Esophagus squamous epithelium (tissue), 4 donors: Measurements from ENCODE around the gene RCCD1.

Source experiments
- CTCF ChIP-seq, 6 experiments: fragments of 450-650 bp in 4 of 6; fragments of 200-600 bp in 2 of 6; sonication (generic) in 2 of 6; IDR thresholded peaks; one replicate each; pipeline ENCODE4 v1.5.1; 2016 to 2019; ENCODE audit warnings: antibody characterized with exemption in 6 of 6, mild to moderate bottlenecking in 4 of 6, moderate library complexity in 4 of 6
- POLR2A ChIP-seq, 4 donors: fragments of 450-650 bp; IDR thresholded peaks; one replicate each; pipeline ENCODE4 v1.6.1; 2017; ENCODE audit warnings: antibody characterized with exemption in 4 of 4, mild to moderate bottlenecking in 4 of 4, moderate library complexity in 3 of 4

- TF ChIP-seq POLR2A (IDR thresholded peaks at IDR 0.05) = no peak
- no peak for TF ChIP-seq CTCF (IDR thresholded peaks at IDR 0.05)
Observed at GRCh38 chr15:90952901-90953677, 1.6 kb upstream of the RCCD1 start.
